Left colon (tissue), 2 donors: ENCODE results near the gene SLC39A11. TPM values are rescaled to one million over a fixed set of nuclear protein-coding genes. Genes with fewer than 3 reads are reported as not detected.
"Not testable (repeated sequence)": the region's sequence is repeated elsewhere in the genome, so short reads cannot be mapped to it uniquely, and the experiment has no call there.

ENCODE experiments used
- ATAC-seq: fragments of 200-7000 bp; cut with Tn5 transposase; one replicate; pipeline ENCODE4 v1.9.1; 2020; ENCODE audit warnings: mild to moderate bottlenecking, moderate library complexity
- DNase-seq, 2 donors: peaks; one replicate each; pipeline ENCODE4 v3.0.0-alpha.2; 2020
- intact Hi-C, 2 donors: fragments of 100-400 bp; cut with DNase I in 1 of 2; cut with micrococcal nuclease in 1 of 2; formaldehyde crosslinking; loops; one replicate each; pipeline versions ENCODE4 v1.11.2 to v1.14.0; 2022; cut with DNase I, micrococcal nuclease
- total RNA-seq, 2 donors: library from RNA; stranded (reverse); fragmentation: NEBNext Ultra II Directional; extraction: Animal tissue kit (Norgen Biotek cat#: 25700); gene quantifications; one replicate each; pipeline ENCODE4 v1.2.1, GENCODE V29; 2021
- donor health status: DM: no; HTN: no; CAD: no.
- donor health status: DM: yes; HTN: yes; CAD: no.

The SLC39A11 gene
- total RNA-seq, 2 donors from 2014 or later = 67.4 to 89.8 TPM

GRCh38 chr17:73089322-73090317 is 2.9 kb downstream of the SLC39A11 start:
- no peak for DNase-seq
- ATAC-seq = no peak
- intact Hi-C loops = no loop called here

DNA sequence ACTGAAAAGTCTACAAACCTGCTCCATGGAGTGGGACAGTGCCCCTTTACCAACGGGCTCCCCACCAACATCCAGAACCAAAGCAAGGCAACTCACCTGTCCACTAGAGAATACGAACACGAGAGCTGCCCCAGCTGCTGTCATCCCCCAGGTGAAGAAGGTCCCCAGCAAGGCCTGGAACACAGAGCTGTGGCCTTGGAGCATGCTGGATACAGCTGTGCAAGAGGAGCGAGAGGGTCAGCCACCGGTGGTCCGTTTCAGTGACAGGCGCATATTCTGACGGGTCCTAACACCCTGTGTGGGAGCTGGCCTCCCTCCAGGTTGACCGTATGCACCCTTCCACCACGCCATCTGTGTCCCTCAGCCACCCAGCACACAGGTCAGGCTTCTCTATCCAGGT is 3.9 kb downstream of the SLC39A11 start:
- ATAC-seq = no peak
- DNase-seq = no peak
- intact Hi-C loops = no loop called here

DNA sequence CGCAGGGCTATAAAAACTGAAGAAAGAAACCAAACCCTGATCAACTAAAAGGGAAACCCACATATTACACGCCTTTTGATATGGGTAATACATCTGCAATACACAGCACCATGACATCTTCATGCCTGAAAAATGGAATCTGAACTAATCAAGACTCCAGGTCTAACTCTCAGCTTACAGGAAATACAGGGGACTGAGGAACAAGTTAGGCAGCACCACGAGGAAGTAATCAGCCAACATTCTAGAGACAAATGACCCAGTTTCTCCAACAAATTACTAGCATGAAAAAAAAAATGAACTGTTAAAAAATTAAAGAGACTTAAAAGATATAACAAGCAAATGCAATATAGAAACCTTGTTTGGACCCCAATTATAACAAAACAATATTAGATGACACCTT is 9.1 kb downstream of the SLC39A11 start:
- intact Hi-C loops = no loop called here
- DNase-seq = no peak
- ATAC-seq = no peak

- intact Hi-C loops = no loop called here
- DNase-seq (no peak), ATAC-seq (no peak)
Measured at GRCh38 chr17:73074566-73074965, 17.9 kb downstream of the SLC39A11 start.

DNA sequence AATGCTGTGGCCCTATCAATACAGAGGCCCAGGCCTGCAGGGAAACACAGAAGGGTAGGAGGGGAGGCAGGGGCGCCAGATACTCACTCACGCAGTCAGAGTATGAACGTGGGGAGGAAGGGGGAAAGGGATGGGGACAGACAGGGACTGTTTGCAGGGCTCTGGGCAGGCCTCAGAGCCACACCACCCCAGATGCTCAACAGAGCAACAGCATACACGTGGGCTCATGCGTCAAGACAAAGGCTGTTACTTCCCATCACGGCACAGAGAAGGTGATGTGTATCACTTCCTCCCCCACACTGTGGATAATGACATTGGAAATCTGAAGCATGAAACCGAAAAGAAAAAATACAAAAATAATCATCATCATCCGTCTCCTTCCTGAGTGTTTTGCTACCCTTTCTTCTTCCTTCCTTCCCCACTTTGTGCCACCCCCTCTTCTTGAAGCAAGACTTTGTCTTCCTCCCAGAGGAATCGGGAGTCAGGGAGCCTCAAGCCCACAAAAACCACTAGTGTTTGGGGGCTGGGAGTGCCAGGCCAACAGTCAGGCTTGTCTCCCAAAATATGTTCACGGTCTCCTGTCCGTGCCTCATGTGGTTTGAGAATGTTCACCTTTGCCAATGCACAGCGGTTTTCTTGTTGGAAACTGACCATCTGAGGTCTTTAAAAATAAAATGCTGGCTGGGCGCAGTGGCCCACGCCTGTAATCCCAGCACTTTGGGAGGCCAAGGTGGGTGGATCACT is 20.1 kb downstream of the SLC39A11 start:
- no peak for ATAC-seq

GRCh38 chr17:73071066-73071999 is 21.2 kb downstream of the SLC39A11 start:
- intact Hi-C loops = no loop called here
- ATAC-seq = no peak
- DNase-seq = no peak

More for the DNA sequence above, 20.1 kb downstream of the SLC39A11 start:
- intact Hi-C loops = no loop called here
- no peak for DNase-seq

DNA sequence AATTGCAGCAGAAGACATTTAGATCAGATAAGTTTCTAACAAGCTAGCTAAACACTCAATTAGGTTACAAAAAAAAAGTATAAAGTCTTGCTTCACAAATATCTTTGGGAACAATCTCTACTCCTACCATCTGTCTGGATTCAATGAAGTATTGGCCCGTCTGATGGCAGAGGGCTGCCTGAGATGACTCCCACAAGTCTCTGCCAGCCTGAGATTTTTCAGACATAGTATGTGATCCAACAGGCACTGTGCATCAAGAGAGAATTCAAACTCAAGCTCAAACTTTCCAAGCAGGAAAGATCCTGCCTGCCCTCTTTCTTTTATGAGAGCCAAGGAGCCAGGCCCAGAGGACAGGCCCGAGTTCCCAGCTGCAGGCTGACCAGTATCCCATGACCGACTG is 22.6 kb downstream of the SLC39A11 start:
- ATAC-seq (no peak), DNase-seq (no peak)
- intact Hi-C loops = no loop called here

DNA sequence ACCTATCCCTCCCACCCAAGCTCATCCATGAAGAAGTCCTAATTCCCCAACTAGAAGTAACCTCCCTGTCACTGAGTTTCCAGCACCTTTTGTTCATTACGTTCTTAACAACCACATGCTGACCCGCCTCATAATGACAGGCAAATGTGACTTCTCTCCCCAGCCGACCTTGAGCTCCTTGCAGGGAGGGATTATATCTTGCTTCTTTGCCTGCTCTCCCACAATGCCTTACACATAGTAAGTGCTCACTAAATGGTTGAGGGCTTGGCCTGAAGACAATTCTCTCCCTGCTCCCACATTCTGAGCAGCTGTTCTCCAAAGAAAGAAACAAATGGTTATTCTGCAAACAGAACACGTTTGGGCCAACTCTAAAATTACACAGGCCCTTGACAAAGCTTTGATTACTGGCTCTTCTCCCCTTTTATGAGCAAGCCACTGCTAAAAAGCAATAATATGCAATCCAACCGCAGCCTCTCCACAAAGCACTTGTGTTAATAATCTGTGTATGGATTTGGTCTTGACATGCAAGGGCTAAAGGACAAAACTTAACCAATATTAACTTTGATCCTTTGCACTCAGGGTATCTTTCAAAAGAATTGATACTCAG is 23.2 kb downstream of the SLC39A11 start:
- DNase-seq (no peak), ATAC-seq (no peak)
- intact Hi-C loops = no loop called here

DNA sequence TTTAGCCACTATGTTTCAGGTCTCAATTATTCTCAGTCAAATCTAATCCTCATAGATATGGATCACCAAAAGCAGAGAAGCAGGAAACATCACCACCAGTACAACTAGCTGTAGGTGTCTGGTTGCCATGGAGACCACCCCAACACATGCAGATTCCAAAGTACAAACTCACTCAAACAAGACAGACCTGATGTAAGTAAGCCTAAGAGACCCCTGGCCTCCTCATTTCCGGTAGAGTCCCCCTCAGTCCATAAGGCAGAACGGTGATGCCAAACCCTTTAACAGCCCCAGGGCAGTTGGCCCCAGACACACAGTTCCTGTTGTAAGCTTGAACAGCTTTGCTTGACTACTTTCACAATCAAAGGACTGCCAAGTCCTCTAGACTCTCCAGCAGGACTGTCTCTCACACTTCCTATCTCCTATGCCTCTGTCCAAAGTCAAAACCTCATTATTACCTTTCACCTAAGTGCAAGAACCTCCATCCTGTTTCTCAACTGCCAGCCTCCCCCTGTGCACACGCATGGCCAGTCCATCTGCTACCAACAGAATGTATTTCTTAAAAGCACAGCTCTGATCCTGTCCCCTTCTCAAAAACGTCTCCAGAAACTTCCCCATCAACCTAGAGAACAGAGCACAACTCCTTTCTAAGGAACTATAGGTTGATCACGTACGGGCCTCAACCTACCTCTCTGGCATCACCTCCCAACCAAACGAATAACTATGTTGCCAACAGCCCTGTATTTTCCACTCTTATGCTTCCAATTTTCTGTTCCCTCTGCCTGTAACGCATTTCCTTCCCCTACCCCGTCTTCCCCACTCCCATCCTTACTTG is 23.9 kb downstream of the SLC39A11 start:
- no peak for DNase-seq
- intact Hi-C loops = no loop called here
- ATAC-seq = peak; percentile 29

GRCh38 chr17:73067699-73068098 is 24.8 kb downstream of the SLC39A11 start:
- ATAC-seq, DNase-seq, intact Hi-C loops: not testable (repeated sequence)

DNA sequence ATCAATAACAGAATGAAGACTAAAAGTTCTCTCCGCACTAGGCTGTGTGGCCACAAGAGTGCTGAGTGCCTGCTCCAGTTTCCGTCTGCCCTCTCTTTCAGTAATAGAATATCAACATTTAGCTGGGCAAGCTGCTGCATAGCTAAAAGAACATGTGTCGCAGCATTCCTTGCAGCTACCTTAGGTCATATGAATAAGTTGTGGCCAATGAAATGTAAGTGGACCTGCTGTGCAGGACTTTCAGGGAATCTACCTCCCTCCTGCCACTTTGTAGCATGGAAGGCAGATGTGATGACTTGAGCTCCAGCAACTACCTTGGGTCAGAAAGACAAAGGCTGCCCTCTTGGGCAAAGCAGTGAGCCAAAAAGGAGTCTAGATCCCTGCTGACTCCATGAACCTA is 25.4 kb downstream of the SLC39A11 start:
- DNase-seq = no peak
- intact Hi-C loops = no loop called here
- ATAC-seq = no peak

GRCh38 chr17:73066148-73066884 is 26.2 kb downstream of the SLC39A11 start:
- intact Hi-C loops = no loop called here
- DNase-seq (no peak), ATAC-seq (no peak)

- ATAC-seq = no peak
- no peak for DNase-seq
- intact Hi-C loops = no loop called here
Measured at GRCh38 chr17:73065376-73065775, 27.1 kb downstream of the SLC39A11 start.

DNA sequence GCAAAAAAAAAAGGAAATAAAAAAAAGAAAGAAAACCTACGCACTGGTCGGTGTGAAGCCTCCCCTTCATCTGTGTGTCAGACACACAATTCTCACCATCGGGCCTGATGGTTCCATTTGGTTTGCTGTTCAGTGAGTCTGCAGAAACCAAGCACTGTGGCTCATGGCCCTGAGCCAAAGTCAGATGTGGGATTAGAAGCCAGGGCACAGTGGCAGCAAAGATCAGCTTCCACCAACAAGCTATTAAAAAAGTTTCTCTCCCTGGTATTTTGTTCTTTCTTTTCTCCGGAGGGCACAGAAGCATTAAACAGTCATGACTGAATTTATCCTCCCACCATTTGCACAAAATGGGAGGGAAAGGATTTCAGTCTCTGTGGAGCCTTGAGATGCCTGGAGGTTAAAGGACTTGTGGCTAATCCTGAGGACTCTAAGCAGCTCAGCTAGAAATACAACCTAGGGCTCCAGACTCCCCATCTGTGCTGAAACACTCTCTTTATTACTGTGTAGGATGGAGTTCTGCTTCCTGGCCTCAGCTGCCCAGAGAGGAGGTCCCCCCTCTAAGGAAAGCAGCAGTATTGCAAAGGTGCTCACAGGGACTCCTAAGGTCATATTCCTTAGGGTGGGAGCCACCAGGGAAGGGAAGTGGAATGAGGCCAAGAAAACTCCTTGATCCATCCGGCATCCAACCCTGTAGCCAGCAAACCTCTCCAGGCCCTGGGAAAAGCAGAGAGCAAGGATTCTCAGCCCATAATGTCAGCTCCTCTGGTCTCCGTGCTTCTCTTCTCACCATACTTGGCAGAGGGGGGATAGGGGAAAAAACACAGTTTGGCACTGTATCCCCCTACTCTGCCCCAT is 28.2 kb downstream of the SLC39A11 start:
- no peak for ATAC-seq

DNA sequence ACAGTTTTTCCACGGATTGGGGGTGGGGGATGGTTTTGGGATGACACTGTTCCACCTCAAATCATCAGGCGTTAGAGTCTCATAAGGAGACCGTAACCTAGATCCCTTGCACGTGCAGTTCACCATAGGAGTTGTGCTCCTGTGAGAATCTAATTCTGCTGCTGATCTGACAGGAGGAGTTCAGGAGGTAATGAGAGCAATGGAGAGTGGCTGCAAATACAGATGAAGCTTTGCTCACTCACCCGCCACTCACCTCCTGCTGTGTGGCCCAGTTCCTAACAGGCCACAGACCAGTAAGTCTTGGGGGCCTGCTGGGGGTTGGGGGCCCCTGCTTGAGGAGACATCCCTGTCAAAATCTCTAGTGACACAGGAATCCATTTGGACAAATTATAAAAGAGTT is 29.8 kb downstream of the SLC39A11 start:
- ATAC-seq (no peak), DNase-seq (no peak)
- intact Hi-C loops = no loop called here

More for the DNA sequence above, 28.2 kb downstream of the SLC39A11 start:
- intact Hi-C loops = no loop called here
- no peak for DNase-seq

DNA sequence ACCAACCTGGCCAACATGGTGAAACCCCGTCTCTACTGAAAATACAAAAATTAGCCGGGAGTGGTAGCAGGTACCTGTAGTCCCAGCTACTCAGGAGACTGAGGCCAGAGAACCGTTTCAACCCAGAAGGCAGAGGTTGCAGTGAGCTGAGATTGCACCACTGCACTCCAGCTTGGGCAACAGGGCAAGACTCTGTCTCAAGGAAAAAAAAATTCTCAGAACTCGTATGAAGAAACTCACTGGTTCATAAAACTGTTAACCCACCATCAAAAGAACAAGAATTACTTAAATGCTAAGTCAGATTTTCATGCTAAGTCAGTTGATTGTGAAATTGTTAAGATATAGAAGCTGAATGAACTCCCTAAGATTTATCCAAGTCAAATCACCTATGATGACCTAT is 31.3 kb downstream of the SLC39A11 start:
- DNase-seq (no peak), ATAC-seq (no peak)
- intact Hi-C loops = no loop called here
